T-helper 1 cell treated with Interleukin-12 subunit alpha and Interleukin-12 subunit beta and Interleukin-4 antibody, amounts not matched to agents 30 μg/mL and 1 μg/mL, for 36 hours (primary cell): Measurements from ENCODE around the gene MS4A1.

Source experiments
- H3K27ac Mint-ChIP-seq: one replicate; pipeline ENCODE4 v1.8.0; 2021; ENCODE audit warnings: mild to moderate bottlenecking, mixed read lengths
- H3K27me3 Mint-ChIP-seq: one replicate; pipeline ENCODE4 v1.8.0; 2021; ENCODE audit warnings: low read depth, mixed read lengths
- H3K36me3 Mint-ChIP-seq: one replicate; pipeline ENCODE4 v1.8.0; 2021; ENCODE audit warnings: low read depth, mixed read lengths
- H3K4me1 Mint-ChIP-seq: one replicate; pipeline ENCODE4 v1.8.0; 2021; ENCODE audit warnings: low read depth, mixed read lengths
- H3K4me3 Mint-ChIP-seq: one replicate; pipeline ENCODE4 v1.8.0; 2021; ENCODE audit warnings: mild to moderate bottlenecking, moderate library complexity, mixed read lengths
- H3K9me3 Mint-ChIP-seq: one replicate; pipeline ENCODE4 v1.8.0; 2021; ENCODE audit warnings: mixed read lengths

The MS4A1 gene

DNA sequence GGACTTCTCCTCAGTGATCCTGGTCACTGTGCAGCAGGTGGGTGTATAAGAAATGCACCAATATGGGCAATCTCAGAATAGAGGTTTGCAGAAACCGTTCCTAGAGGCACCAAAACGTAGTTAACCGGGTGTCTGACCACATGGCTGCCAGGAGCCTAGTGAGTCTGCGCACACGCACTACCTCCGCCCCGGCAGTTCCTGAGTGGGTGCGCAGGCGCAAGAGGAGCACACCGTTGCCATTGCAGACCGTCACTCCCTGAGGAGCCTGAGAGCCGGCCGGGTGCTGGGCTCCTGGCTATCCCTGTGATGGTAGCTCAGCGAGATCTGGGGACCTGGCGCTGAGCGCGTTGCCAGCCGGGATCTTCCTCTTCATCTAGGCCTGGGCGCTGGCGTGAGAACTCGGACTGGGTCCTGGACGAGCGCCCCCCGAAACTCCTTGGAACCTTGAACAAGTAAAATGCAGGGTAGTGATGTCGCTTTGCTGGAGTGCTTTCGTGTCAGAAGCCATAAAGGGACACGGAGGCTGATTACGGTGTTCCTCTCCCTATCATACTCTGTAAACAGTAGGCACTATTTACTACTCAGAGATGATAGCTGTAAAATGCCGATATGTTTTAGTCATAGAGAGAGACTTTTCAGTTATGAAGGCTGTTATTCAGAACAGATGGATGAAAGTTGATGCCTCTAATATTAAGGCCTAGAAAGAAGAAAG, 59.7 kb downstream of the MS4A1 start, which contains the start of gene MS4A13:
TSS of gene MS4A13 (plus strand) at position 249 of the 712 bp plus-strand sequence. CDS start 2,692 bp downstream, outside the sequence.
- Mint-ChIP-seq H3K4me1 (no peaks in the 10 kb centered on the region), H3K27ac (no peak within 1 kb of the TSS), H3K27me3 (peaks cover 8% of the 10 kb centered on the region), H3K4me3 (no peak within 1 kb of the TSS), H3K36me3 (no peaks in the 10 kb centered on the region), H3K9me3 (no peaks in the 10 kb centered on the region)
